Mucosa of gallbladder (tissue), 1 donor: ENCODE results near the gene RETREG2. TPM values are rescaled to one million over a fixed set of nuclear protein-coding genes. Genes with fewer than 3 reads are reported as not detected.
A peak's percentile ranks its signal among the peaks of the same experiment; 100 is the strongest.

Experiments used
- DNase-seq: peaks from one replicate; pipeline ENCODE4 v3.0.0-alpha.2; 2020; ENCODE audit warnings: low spot score
- total RNA-seq: library from RNA; stranded (reverse); gene quantifications from one replicate; pipeline ENCODE4 v1.2.1, GENCODE V29; 2021
- donor health status: DM: no; HTN: no; CAD: no.

The RETREG2 gene
- total RNA-seq, 1 donor from 2014 or later = 116 TPM

GRCh38 chr2:219169930-219170654 is 8.0 kb upstream of the RETREG2 start, which contains the start of gene SLC23A3:
Gene SLC23A3 (minus strand): TSS chr2:219170029. CDS start chr2:219169984, 45 bp downstream.
- peak; percentile 6 for DNase-seq

GRCh38 chr2:219171231-219171651 is 6.8 kb upstream of the RETREG2 start:
- peak; percentile 67 for DNase-seq

DNA sequence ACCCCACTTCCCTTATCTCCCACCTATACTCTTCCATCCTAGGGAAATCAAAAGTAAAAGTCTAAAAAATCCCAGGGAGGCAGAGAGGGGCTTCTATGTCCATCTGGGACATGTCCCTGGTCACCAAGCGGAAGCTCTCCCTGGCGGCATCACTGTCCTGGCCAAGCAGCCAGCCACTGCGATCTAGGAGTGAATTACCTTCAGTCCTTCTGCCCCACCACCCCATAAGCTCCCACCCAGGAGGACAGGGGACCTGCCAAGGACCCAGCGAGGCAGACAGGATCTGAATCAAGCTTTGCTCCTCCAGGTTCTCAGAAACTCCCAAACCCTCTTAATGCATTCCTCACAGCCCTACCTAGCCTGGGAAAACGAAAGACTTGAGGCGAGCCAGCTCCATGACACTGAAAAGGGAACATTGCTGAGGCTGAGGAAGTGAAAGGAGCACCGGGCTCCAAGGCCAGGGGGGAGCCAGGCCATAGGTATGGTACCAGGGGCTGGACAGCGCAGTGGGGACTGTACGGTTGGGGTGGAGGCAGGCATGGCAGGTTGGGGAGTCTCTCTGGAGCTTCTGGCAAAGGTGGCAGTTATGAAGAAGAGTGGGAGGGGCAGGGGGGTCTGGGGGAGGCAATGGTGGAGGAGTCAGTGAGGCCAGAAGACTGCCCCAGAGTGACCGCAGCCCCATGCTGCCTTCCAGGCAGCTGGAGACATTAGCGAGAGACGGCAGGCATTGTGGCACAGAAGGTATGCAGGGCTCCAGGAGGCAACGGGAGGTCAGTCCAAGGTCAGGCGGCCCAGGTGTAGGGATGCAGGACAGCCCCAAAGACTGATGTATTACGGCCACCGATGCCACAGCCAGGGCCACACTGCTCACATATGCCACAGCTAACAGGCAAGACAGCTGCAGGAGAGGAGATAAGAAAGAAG is 5.6 kb upstream of the RETREG2 start:
- peak; percentile 9 for DNase-seq

DNA sequence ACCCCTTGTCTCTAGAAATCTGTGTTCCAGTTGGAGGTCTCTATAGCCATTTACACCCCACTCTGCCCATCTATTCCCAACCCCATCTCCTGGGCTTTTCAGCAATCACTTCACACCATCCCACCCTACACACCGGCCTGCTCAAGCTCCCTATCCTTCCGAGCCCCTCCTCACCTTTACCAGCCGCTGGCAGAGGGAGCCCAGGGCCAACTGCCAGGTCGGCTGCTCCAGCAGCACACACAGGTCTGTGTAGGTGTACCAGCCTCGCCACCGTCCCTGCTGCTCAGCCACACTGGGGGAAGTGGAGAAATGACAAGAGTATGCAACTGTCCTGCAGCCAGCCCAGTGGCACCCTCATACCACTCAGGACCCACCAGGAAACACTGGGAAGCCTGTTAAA is 4.9 kb upstream of the RETREG2 start:
- peak; percentile 8 for DNase-seq

- DNase-seq = peak; percentile 0
Measured at GRCh38 chr2:219174146-219174545, 3.9 kb upstream of the RETREG2 start.

- peak; percentile 6 for DNase-seq
Measured at GRCh38 chr2:219174801-219175200, 3.3 kb upstream of the RETREG2 start.

DNA sequence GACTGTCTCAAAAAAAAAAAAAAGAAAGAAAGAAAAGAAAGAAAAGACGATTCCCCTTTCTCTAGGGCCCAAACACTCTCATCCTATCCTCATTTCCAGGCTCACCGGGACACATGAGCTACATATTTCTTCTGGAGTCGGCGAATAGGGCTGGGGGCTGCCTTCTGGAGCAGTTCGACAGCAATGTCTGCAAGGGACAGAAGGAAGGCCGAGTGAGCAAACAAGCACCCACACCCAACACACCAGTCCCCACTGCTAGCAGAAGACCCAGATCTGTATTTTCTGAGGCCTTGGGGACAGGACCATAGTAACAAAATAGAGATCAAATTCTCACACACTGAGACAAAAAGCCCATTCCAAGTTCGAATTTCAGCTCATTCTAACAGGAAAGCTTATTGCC is 2.6 kb upstream of the RETREG2 start:
- DNase-seq = peak; percentile 8

GRCh38 chr2:219175928-219176817 is 1.9 kb upstream of the RETREG2 start:
- peak; percentile 23 for DNase-seq

DNA sequence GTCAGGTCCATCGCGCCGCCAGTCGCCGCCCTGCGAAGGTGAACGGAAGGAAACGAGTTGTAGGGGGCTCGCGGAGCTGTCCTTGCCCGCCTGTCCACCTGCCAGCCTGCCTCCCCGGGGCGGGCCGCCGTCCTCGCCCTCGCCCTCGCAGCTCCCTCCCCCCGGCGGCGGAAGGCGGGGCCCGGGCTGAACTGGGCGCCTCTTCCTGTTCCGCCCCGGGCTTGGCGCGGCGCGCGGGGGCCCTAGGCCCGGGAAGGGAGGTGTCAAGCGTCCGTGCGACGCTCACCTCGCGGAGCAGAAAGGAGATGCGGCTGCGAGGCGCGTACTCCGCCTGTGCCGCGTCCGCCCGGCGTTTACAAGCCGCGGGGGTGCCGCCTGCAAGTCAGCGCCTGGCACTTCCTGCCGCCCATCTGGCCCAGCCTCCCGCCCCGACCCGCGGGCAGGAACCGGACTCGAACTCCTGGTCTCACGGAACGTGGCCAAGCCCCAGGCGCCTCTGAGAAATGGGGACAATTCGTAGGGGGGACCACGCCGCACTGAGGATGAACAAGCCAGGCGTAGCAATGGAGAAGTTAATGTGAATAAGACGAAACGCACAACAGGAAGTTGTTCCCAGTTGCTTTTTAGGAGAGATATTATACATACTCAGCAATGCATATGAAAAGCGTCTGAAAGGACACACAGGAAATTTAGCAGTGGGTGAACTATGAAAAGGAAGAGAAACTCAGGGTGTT is 1.1 kb upstream of the RETREG2 start, which contains the start of gene CNPPD1:
Gene CNPPD1, minus strand, starts transcription at position 108 of the 734 bp plus-strand sequence. Its CDS starts 97 bp downstream, at position 11.
- DNase-seq = peak; percentile 87

- peak; percentile 29 for DNase-seq
Measured at GRCh38 chr2:219178377-219179175, 501 bp downstream of the RETREG2 start.

GRCh38 chr2:219179601-219180465 is 1.8 kb downstream of the RETREG2 start:
- no peak for DNase-seq

GRCh38 chr2:219180961-219181360 is 2.9 kb downstream of the RETREG2 start:
- no peak for DNase-seq

GRCh38 chr2:219181531-219181930 is 3.5 kb downstream of the RETREG2 start:
- DNase-seq = no peak

DNA sequence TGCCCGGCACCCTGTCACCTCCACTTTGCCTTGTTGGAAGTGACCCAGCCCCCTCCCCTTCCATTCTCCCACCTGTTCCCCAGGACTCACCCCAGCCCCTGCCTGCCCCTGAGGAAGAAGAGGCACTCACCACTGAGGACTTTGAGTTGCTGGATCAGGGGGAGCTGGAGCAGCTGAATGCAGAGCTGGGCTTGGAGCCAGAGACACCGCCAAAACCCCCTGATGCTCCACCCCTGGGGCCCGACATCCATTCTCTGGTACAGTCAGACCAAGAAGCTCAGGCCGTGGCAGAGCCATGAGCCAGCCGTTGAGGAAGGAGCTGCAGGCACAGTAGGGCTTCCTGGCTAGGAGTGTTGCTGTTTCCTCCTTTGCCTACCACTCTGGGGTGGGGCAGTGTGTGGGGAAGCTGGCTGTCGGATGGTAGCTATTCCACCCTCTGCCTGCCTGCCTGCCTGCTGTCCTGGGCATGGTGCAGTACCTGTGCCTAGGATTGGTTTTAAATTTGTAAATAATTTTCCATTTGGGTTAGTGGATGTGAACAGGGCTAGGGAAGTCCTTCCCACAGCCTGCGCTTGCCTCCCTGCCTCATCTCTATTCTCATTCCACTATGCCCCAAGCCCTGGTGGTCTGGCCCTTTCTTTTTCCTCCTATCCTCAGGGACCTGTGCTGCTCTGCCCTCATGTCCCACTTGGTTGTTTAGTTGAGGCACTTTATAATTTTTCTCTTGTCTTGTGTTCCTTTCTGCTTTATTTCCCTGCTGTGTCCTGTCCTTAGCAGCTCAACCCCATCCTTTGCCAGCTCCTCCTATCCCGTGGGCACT is 4.5 kb downstream of the RETREG2 start:
- no peak for DNase-seq

GRCh38 chr2:219183151-219183772 is 5.2 kb downstream of the RETREG2 start:
- DNase-seq = no peak

GRCh38 chr2:219184121-219184520 is 6.0 kb downstream of the RETREG2 start:
- DNase-seq = no peak

DNA sequence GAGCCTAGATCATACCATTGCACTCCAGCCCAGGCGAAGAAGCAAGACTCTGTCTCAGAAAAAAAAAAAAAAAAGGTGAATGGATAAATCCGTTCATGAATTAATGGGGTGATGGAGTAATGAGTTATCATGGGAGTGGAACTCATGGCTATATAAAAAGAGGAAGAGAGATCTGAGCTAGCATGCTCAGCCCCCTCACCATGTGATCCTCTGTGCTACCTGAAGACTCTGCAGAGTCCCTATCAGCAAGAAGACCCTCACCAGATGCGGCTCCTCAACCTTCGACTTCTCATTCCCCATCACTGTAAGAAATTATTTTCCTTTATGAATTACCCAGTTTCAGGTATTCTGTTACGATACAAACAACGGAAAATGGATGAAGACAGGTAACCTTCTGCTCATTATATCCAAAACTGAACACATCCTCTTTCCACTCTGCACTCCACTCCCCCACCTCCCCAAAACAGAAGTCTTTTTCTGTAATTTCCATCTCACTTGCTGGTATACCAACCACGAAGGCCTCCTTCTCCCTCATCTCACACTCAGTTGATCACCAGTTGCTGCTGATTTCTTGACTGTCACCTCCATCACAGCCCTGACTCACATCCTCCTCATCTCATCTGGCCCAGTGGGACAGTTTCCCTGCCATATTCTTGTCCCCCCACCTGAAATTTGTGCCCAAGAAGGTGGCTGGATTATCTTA is 8.8 kb downstream of the RETREG2 start:
- no peak for DNase-seq
